ENCODE measurements around the gene CYP26C1. TPM values are rescaled to one million over a fixed set of nuclear protein-coding genes. Genes with fewer than 3 reads are reported as not detected.

CYP26C1 gene
- total RNA-seq, 3 donors from 2014 or later = 0.09 to 0.14 TPM; not detected in 1

- TF ChIP-seq, protein P1, sequence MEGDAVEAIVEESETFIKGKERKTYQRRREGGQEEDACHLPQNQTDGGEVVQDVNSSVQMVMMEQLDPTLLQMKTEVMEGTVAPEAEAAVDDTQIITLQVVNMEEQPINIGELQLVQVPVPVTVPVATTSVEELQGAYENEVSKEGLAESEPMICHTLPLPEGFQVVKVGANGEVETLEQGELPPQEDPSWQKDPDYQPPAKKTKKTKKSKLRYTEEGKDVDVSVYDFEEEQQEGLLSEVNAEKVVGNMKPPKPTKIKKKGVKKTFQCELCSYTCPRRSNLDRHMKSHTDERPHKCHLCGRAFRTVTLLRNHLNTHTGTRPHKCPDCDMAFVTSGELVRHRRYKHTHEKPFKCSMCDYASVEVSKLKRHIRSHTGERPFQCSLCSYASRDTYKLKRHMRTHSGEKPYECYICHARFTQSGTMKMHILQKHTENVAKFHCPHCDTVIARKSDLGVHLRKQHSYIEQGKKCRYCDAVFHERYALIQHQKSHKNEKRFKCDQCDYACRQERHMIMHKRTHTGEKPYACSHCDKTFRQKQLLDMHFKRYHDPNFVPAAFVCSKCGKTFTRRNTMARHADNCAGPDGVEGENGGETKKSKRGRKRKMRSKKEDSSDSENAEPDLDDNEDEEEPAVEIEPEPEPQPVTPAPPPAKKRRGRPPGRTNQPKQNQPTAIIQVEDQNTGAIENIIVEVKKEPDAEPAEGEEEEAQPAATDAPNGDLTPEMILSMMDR (IDR thresholded peaks at IDR 0.05) = no peak
- Histone ChIP-seq H3K9me3 (no peaks in the 10 kb centered on the region), H3K4me1 (ENCODE audit: low read depth) (peaks cover 25% of the 10 kb centered on the region), H3K36me3 (ENCODE audit: low read depth) (no peaks in the 10 kb centered on the region), H3K4me3 (no peak overlapping the region)
- no peak for ATAC-seq
- intact Hi-C loops (cut with DNase I, micrococcal nuclease) = loop anchor here in 1 of 2 donors (10.0 kb wide), 1 partner anchor 277 kb away; no protein-coding TSS in a partner anchor
- no peak for DNase-seq
These were observed 17.3 kb downstream of the CYP26C1 start for GRCh38 chr10:93077860-93078337.

- Histone ChIP-seq H3K9me3 (no peaks in the 10 kb centered on the region), H3K36me3 (ENCODE audit: low read depth) (no peaks in the 10 kb centered on the region), H3K4me3 (no peak overlapping the region), H3K4me1 (ENCODE audit: low read depth) (peaks cover 6% of the 10 kb centered on the region)
- TF ChIP-seq, protein P1 (IDR thresholded peaks at IDR 0.05) = no peak
- intact Hi-C loops (cut with DNase I, micrococcal nuclease) = loop anchor here (10.0 kb wide), 2 partner anchors 275 to 425 kb away; no protein-coding TSS in a partner anchor
- DNase-seq (no peak), ATAC-seq (no peak)
These were observed 19.2 kb downstream of the CYP26C1 start for GRCh38 chr10:93079663-93080349.

DNA sequence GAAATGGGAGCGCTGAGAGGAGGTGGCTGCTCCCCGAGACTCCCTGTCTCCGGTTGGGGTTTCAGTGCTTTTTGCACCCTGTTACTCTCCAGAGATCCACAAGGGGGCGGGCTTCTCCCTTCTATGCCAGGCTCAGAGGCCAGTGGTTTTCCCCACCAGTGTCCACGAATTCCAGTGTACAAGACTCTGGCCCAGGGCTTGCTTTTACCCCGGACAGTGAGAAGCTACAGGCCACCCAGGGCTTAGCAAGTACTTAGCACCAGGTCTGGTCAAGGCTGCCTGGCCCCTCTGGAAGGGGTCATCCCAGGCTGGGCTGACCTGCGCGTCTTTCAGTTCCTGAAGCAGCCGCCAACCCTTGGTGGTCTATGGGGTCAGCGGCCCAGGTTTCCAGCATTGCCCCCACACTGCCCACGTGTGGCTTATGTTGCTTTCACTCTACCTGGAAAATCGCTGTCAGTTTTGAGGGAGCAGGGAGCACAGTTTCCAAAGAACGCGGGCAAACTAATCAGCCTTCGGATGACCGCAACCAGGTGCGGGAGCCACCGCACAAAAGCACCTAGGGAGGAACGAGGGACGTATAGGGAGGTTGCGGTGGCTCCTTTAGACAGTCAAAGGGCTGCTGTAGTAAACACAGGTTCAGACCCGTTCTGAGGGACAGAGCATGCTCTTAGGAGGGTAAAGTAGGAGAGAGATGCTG lies 19.9 kb downstream of the CYP26C1 start:
- H3K36me3 ChIP-seq (ENCODE audit: low read depth) = no peaks in the 10 kb centered on the region
- peak in 2 of 3 donors; percentile 54 to 60 for DNase-seq
- peak; percentile 82 for ATAC-seq
- no peaks in the 10 kb centered on the region for H3K9me3 ChIP-seq
- no peak overlapping the region for H3K4me3 ChIP-seq
- TF ChIP-seq, protein P1 (IDR thresholded peaks at IDR 0.05) = peak; percentile 57
- intact Hi-C loops (cut with DNase I, micrococcal nuclease) = loop anchor here in 1 of 2 donors (10.0 kb wide), 1 partner anchor 424 kb away; no protein-coding TSS in a partner anchor
- no peaks in the 10 kb centered on the region for H3K4me1 ChIP-seq (ENCODE audit: low read depth)

DNA sequence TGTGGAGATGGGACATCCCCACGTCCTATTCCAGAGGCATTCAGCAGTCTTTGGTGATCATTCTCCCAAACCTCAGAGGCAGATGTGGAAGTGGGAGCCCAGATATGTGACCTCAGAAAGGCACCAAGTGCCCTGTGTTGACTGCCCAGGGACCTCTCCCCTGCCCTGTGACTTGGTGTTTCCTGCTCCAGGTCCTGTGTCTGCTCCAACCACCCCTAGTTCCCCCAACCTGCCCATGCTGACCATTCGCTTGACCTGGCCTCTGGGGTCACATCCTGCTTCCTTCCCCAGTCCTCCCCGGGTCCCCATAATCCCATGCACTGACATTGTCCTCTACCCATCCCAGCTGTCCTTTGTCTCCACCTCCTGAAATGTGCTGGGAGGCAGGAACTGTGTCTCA lies 20.7 kb downstream of the CYP26C1 start:
- Histone ChIP-seq H3K36me3 (ENCODE audit: low read depth) (no peaks in the 10 kb centered on the region), H3K4me3 (no peak overlapping the region), H3K4me1 (ENCODE audit: low read depth) (no peaks in the 10 kb centered on the region), H3K9me3 (no peaks in the 10 kb centered on the region)
- intact Hi-C loops (cut with DNase I, micrococcal nuclease) = loop anchor here in 1 of 2 donors (10.0 kb wide), 1 partner anchor 423 kb away; no protein-coding TSS in a partner anchor
- ATAC-seq = no peak
- TF ChIP-seq, protein P1 (IDR thresholded peaks at IDR 0.05) = no peak
- no peak for DNase-seq

DNA sequence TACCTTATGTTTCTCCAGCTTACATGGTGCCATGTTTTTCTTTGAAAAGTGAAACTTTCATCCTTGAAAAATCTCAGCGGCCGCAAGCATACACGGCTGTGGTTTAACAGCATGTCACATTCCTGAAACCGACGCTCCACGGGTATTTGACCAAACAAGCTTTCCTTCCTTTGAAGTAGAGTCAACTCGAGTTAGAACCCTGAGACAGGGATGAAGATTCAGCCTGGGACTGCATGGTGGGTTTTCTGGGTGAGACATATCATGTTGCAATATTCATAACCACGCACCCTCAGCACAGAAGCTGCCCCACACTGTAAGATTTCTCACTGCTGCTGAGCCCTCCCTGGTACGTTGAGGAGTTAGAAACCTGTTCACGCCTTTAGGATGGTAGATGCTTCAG lies 21.2 kb downstream of the CYP26C1 start:
- no peaks in the 10 kb centered on the region for H3K36me3 ChIP-seq (ENCODE audit: low read depth)
- no peak for ATAC-seq
- TF ChIP-seq, protein P1 (IDR thresholded peaks at IDR 0.05) = no peak
- no peaks in the 10 kb centered on the region for H3K4me1 ChIP-seq (ENCODE audit: low read depth)
- no peak for DNase-seq
- no peaks in the 10 kb centered on the region for H3K9me3 ChIP-seq
- intact Hi-C loops (cut with DNase I, micrococcal nuclease) = loop anchor here in 1 of 2 donors (10.0 kb wide), 1 partner anchor 423 kb away; no protein-coding TSS in a partner anchor
- H3K4me3 ChIP-seq = no peak overlapping the region

Measured in mucosa of descending colon (tissue), 3 donors.